ENCODE results near the gene KIRREL1. TPM values are rescaled to one million over a fixed set of nuclear protein-coding genes. Genes with fewer than 3 reads are reported as not detected.

KIRREL1 gene
- total and polyA plus RNA-seq, 2 of the 8 experiments (the other 6 are each of a cell fraction or from before 2014, with no cell fraction given) = 14.2 to 39.0 TPM

DNA sequence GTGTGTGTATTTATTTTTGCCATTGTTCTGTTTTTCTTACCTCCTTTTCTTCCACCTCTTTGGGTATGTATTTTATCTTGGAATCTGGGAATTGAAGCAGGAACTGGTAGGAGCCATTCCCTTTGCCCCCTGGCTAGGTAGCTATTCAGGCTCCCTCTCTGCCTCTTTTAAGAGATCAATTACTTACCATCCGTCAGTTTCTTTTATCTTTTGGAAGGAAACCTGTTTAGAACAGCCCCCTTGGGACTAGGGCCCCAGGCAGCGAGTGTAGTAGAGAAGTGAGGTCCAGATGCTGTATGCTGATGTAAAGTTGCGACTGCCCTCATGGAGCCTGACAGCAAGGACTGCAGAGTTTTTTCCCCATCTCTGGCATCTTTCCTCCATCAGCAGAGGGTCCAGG lies 41.6 kb downstream of the KIRREL1 start (continued):
- no peak for TF ChIP-seq CHD2 (IDR thresholded peaks at IDR 0.05; ENCODE audit: low read length)
